HL-60 (cell line): ENCODE measurements around the gene DZIP1.

ENCODE experiments used
- DNase-seq, 2 experiments: peaks; one replicate each; pipeline ENCODE4 v3.0.0-alpha.2; 2010 to 2020; ENCODE audit warnings: low read depth in 1 of 2, low spot score in 1 of 2
- H3K27ac ChIP-seq: fragments of 250-450 bp; sonication (Bioruptor Pico); replicated peaks from 2 replicates; pipeline ENCODE4 v1.5.1; 2020; ENCODE audit warnings: mild to moderate bottlenecking, moderate library complexity
- H3K27me3 ChIP-seq: fragments of 250-450 bp; sonication (Bioruptor Pico); 2 replicates; pipeline ENCODE4 v1.5.1; 2021; ENCODE audit warnings: mild to moderate bottlenecking, moderate library complexity; ENCODE audit not compliant: insufficient read depth, poor library complexity, severe bottlenecking
- H3K4me3 ChIP-seq: replicated peaks from 2 replicates; pipeline ENCODE4 v1.5.1; 2011; ENCODE audit warnings: mild to moderate bottlenecking, control low read depth, low read length; ENCODE audit not compliant: insufficient read depth
- CTCF ChIP-seq: IDR thresholded peaks from one replicate; pipeline ENCODE4 v1.5.1; 2011; ENCODE audit warnings: low read length, control low read depth, inconsistent platforms; ENCODE audit not compliant: insufficient read depth
- GABPA ChIP-seq: IDR thresholded peaks from 2 replicates; pipeline ENCODE4 v1.6.1; 2012; ENCODE audit warnings: low read depth
- POLR2AphosphoS5 ChIP-seq: IDR thresholded peaks from 2 replicates; pipeline ENCODE4 v1.6.1; 2012; ENCODE audit warnings: low read depth
- REST ChIP-seq: IDR thresholded peaks from 2 replicates; pipeline ENCODE4 v1.6.1; 2012; ENCODE audit warnings: low read depth; ENCODE audit not compliant: insufficient replicate concordance
- SPI1 ChIP-seq: IDR thresholded peaks from 2 replicates; pipeline ENCODE4 v1.6.1; 2012; ENCODE audit warnings: low read depth, mild to moderate bottlenecking, borderline replicate concordance

DZIP1 gene

GRCh38 chr13:95564091-95564490 is 80.4 kb downstream of the DZIP1 start:
- no peak overlapping the region for H3K27ac ChIP-seq
- H3K4me3 ChIP-seq: no peak overlapping the region
- no peaks in the 10 kb centered on the region for H3K27me3 ChIP-seq
- no peak for DNase-seq
- TF ChIP-seq GABPA: no peak
- TF ChIP-seq SPI1: no peak
- no peak for TF ChIP-seq CTCF

DNA sequence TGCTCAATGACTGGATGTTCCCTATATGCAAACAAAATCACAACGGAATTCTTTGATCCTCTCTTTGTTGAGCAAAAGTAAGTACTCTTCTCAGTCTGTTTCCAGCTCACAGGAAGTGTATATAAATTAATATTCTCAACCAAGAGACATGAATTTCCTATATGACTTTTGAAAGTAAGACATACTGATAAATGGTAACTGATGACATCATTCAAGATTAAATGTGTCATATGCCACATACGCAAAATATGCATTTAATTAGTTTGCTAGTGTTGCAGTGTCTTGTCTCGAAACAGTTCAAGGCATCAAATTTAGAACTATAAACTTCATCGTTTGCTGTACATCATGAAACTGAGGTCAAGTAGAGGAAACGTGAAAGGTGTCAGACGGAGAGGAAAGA is 84.1 kb downstream of the DZIP1 start:
- no peak for DNase-seq
- no peak for TF ChIP-seq GABPA
- Histone ChIP-seq H3K27me3 (no peaks in the 10 kb centered on the region), H3K27ac (no peak overlapping the region), H3K4me3 (no peak overlapping the region)

DNA sequence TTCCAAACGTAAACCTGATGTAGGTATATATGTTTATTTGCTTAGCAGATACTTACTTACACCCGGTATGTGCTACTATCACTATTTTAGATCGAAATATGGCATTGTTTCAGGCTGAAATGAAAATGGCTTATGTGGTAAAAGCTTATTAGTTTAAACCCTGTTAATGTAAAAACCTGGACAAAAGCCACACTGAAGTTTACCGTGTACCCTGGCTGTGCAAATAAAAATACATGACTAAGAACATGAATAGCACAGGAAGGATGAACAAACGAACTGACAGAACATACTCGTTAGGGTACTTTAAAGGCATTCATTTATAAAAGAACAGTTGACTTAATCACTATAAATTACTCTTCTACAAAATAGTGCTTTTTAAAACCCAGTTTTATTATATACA is 85.4 kb downstream of the DZIP1 start:
- peaks cover under 1% of the 10 kb centered on the region for H3K27me3 ChIP-seq

GRCh38 chr13:95557013-95557412 is 87.5 kb downstream of the DZIP1 start:
- Histone ChIP-seq H3K27ac (no peak overlapping the region), H3K27me3 (peaks cover 13% of the 10 kb centered on the region), H3K4me3 (no peak overlapping the region)
- DNase-seq: no peak
- no peak for TF ChIP-seq POLR2AphosphoS5
- no peak for TF ChIP-seq REST
- no peak for TF ChIP-seq CTCF
- TF ChIP-seq GABPA: no peak
- TF ChIP-seq SPI1: no peak

More for the DNA sequence above, 85.4 kb downstream of the DZIP1 start:
- Histone ChIP-seq H3K27ac (no peak overlapping the region), H3K4me3 (no peak overlapping the region)
- no peak for DNase-seq
- TF ChIP-seq POLR2AphosphoS5 (no peak), REST (no peak), GABPA (no peak), CTCF (no peak), SPI1 (no peak)
